GM21825 (cell line): ENCODE measurements around the gene SH3BP2.

Source experiments
- ATAC-seq: cut with Tn5 transposase; IDR thresholded peaks from one replicate; pipeline ENCODE4 v1.9.1; 2021; ENCODE audit warnings: mild to moderate bottlenecking, moderate library complexity; ENCODE audit not compliant: unreplicated experiment

Gene SH3BP2, protein sequence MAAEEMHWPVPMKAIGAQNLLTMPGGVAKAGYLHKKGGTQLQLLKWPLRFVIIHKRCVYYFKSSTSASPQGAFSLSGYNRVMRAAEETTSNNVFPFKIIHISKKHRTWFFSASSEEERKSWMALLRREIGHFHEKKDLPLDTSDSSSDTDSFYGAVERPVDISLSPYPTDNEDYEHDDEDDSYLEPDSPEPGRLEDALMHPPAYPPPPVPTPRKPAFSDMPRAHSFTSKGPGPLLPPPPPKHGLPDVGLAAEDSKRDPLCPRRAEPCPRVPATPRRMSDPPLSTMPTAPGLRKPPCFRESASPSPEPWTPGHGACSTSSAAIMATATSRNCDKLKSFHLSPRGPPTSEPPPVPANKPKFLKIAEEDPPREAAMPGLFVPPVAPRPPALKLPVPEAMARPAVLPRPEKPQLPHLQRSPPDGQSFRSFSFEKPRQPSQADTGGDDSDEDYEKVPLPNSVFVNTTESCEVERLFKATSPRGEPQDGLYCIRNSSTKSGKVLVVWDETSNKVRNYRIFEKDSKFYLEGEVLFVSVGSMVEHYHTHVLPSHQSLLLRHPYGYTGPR

DNA sequence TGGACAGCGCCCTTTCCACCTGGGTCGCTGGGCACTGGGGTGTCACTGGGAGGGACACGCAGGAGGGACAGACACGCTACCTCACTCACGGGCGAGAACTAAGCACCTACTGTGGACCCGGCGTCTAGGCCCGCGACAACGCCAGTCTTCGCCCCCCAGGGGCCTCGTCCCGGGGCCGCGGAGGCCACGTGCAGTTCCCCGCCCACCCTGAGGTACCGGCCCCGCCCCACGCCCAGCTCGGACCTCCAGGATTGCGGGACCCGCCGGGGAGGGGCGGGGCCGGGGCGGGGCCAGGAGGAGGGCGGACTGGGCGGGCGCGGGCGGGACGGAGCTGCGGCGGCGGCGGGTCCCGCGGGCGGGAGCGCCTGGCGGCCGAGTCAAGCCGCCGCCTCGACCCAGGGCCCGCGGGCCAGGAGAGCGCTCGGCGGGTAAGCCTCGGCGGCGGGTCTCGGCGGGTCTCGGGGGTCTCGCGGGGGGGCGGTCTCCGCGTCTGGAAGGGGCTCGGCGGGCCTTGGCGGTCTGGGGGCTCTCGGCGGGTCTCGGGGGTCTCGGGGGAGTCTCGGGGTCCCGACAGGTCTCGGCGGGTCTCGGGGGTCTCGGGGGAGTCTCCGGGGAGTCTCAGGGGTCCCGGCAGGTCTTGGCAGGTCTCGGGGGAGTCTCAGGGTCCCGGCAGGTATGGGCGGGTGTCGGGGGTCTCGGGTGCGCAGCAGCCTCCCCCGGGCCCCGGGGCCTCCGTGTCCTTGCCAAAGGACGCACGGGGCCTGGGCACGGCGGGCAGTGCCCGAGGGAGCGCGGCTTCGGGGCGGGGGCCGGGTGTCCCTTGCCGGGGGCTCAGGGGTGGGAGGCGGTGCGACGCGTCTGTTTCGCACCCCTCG, at the start of gene SH3BP2:
SH3BP2 (plus strand) TSS at position 375 of the 875 bp plus-strand sequence. CDS start 27,533 bp downstream, outside the sequence.
- peak; percentile 38 for ATAC-seq

GRCh38 chr4:2743518-2744445, 49.1 kb upstream of the SH3BP2 start:
- no peak for ATAC-seq

- no peak for ATAC-seq
Measured at GRCh38 chr4:2744576-2745270, 48.2 kb upstream of the SH3BP2 start.

- ATAC-seq = no peak
Measured at GRCh38 chr4:2745516-2745915, 47.4 kb upstream of the SH3BP2 start.

DNA sequence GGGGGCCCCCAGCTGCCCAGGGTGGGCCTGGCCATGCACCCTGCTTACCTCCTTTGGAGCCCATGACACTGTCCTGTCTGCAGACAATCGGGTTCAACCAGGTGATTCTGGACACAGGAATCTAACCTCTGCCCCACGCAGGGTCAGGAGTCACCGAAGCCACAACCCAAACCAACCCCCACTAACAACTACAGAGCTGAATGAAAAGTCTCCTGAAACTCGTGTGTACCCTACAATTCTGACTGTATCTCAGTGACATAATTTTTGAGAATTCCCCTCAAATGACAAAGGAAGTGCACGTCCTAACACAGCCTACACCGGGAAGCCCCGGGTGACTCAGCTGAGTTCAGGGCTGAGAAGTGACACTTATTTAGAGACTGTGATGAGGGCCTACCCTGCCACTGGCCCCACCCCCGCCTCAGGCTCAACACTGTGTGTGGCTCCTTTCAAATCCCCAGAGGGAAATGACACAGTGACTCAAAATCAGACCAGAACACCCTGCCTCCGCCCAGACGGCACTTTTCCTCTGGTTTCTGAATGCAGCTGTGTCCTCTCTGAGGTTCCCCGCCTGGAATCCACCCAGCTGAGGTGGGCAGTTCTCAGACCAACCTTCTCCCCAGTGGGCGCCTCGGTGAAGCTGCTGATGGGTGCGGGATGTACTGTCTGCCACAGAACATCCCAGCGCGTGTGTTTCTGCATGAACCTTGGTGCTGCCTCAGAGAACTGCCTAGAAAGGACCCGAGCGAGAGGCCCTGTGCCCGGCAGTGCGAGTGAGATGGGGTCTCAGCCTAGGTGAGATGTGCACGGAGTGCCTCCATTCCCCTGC, 46.7 kb upstream of the SH3BP2 start:
- ATAC-seq = peak; percentile 87

DNA sequence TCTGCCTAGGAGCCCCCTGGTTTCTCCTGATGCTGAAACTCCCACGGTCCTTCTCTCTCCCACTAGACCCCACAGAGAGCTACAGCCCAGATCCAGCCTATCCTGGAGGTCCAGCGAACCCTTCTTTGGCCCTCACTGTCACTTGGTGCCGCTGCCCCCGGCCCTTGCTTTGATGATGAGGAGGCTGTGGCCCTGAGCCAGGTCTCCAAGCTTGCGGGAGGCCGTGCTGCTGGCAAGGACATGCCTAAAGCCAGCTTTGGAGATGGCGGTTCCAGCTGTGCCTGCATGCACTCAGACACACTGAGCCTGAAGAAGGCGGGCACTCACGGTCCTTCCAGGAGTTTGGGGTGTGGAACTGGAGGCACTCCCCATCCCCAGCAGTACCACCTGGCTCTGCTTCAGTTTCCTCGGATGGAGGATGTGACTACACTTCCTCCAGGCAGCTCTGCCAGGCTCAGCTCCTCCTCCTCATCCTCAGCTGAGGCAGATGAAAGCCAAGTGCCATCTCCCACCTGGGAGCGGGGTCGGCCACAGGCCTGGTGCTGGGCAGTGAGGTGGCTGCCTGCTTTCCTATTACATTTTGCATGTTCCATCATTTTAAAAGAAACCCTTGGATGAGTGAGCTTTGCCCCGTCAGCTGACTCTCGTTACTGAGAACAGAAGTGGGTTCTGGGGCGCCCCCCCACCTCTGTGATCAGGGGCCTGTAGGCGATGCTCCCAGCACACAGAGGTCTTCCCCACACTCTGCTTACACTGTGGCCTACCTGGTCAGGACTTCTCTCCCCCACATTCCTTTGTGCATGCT, 45.8 kb upstream of the SH3BP2 start:
- ATAC-seq = no peak

DNA sequence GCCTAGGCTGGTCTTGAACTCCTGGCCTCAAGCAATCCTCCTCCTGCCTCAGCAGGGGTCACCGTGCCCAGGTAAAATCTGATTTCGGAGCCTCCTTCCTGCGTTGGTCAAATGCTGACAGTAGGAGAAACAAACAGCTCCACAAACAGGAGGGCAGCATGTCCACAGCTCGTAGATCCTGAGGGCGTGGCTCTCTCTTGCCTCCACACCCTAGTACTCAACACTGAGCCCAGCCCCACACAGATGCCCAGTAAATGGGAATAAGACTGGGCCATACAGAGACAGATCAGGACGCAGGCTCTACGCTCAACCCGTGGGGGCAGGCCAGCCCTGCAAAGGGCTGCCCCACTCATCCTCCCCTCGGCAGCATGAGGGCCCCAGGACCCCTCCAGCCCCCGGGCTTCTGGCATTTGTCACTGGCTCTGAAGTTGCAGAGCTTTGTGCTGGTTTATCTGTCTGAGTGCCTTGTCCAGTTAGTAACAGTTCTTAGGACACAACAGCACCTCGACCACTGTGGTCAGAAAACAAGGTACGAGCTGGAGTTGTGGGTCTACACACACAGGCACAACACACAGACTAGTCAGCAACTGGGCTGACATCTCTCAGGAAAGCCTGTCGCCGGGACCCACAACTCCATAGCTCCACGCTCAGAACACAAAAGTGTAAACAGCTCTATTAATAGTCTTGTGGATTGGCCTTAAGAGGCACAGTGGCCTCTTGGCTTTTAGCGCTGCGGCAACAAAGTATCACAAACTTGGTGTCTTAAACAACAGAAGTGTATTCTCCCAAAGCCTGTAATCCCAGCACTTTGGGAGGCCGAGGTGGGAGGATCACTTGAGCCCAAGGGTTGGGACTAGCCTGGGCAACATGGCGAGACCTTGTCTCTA, 41.9 kb upstream of the SH3BP2 start:
- ATAC-seq = no peak

DNA sequence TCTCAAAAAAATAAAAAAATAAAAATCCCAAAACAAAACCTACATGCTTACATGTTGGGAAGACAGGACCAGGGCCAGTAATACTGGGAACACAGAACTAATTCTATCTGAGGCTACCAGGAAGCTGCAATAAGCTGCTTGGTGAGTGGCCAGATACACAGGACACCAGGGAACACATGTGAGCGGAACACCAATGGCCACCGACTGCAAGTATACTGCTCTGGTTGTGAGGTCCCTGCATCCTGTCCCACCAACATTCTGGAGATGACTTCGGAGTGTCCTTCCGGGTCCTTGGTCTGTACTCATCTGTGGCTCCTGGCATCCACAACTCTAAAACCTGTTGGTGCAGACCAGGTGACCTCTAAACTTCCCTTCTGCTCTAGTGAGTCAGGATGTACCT, 39.4 kb upstream of the SH3BP2 start:
- no peak for ATAC-seq

GRCh38 chr4:2754848-2755819, 37.8 kb upstream of the SH3BP2 start:
- ATAC-seq = no peak

DNA sequence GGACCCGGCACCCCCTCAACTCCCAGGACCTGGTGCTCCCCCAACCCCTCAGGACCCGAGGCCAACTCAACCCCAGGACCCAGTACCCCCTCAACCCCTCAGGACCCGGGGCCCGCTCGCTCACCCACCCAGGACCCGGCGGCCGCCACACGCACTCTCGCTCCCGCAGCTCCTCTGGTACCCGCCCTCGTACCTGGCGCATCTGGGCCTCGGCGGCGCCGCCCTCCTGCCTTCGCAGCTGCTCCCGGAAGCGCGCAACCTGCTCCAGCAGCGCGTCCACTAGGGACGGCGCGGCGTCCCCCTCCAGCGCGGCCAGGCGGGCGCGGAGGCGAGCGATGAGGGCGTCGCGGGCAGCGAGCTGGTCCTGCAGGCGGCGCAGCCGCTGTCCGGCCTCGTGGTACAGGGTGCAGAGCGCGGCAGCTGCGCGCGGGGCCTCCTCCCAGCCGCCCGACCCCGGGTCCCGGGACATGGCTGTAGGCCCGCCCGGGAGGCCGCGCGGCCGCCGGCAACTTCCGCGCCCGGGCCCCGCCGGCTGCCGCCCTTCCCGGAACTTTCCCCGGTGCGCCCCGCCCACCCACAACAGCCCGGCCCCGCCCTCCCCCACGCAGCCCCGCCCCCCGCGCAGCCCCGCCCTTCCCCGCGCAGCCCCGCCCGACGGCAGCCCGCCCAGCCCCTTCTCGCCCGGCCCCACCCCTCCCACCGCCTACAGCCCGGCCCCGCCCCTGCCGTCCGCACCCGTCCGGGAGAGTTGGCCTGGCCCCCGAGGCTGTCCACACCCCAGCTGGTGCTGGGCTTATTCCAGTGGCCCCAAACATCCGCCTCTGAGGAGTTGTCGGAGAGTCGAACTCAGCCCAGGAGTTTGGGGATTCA, 36.8 kb upstream of the SH3BP2 start, which contains the start of gene TNIP2:
TNIP2 (minus strand) TSS at position 516 of the 870 bp plus-strand sequence; CDS start at position 469, 47 bp downstream.
- ATAC-seq = peak; percentile 52

DNA sequence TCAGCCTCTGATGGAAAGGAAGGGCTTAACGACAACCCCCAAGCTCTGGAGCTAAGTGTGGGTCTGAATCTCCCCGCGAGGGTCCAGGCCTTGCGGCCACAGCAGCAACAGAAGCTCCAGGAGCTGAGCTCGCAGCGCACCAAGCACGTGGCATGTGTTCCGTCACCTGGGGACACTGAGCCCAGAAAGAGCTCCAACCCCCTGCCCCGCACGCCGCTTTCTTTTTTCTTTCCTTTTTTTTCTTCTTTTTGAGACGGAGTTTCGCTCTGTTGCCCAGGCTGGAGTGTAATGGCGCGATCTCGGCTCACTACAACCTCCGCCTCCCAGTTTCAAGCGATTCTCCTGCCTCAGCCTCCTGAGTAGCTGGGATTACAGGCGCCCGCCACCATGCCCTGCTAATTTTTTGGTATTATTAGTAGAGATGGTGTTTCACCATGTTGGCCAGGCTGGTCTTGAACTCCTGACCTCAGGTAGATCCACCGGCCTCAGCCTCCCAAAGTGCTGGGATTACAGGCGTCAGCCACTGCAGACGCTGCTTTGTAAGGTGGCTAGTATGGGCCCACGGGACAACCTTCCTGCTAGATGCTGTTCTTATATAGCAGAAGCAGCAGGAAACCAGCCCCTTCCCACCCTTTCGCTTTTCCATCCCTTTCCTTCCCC, 36.1 kb upstream of the SH3BP2 start:
- no peak for ATAC-seq

GRCh38 chr4:2757426-2757825, 35.5 kb upstream of the SH3BP2 start:
- no peak for ATAC-seq

DNA sequence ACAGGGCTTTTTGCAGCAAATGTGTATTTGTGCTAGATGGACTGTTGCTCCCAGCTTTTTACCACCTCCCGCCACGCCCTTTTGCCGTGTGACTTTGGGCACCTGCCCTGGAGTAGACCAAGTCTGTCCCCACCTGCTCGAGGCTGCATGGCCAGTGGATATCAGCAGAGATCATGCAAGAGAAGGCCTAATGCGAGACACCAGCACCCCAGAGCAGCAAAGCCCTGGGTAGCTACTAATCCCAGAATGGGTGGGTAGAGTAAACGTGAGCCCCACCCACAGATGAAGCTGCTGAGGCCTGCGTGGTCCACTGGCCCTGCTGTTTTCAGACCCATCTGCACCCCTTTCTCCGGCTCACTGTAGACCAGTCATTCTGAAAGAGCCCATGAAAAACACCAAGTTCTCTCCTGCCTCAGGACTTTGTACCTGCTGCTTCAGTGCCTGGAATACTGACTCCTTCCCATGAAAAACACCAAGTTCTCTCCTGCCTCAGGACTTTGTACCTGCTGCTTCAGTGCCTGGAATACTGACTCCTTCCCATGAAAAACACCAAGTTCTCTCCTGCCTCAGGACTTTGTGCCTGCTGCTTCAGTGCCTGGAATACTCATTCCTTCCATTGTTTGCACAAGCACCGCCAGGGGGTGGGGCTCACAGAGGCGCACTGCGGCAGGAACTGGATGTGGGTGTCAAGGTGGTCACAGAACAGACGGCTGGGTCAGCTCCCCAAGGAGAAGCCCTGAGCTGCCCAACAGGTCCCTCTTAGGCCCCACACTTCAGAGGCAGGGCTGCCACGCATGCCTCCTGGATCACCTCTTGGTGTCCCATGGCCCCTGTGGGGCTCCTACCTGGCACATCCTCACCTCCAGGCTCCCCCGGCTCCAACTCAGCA, 31.6 kb upstream of the SH3BP2 start:
- no peak for ATAC-seq
